ENCODE data around the gene SYT15B. TPM values are rescaled to one million over a fixed set of nuclear protein-coding genes. Genes with fewer than 3 reads are reported as not detected.
A peak's percentile ranks its signal among the peaks of the same experiment; 100 is the strongest.
"Not testable (repeated sequence)": the region's sequence is repeated elsewhere in the genome, so short reads cannot be mapped to it uniquely, and the experiment has no call there.

Gene SYT15B
- total RNA-seq, 1 donor from 2014 or later: 10.9 TPM

- H3K9me3 Mint-ChIP-seq (ENCODE audit: unreplicated experiment); H3K27me3 Mint-ChIP-seq (ENCODE audit: unreplicated experiment); H3K4me3 Mint-ChIP-seq (ENCODE audit: unreplicated experiment); H3K27ac Mint-ChIP-seq (ENCODE audit: unreplicated experiment); H3K36me3 Mint-ChIP-seq (ENCODE audit: unreplicated experiment); H3K4me1 Mint-ChIP-seq (ENCODE audit: unreplicated experiment); DNase-seq (ENCODE audit: extremely low spot score, unreplicated experiment): not testable (repeated sequence)
Measured at GRCh38 chr10:47758855-47759254, 4.5 kb downstream of the SYT15B start.

DNA sequence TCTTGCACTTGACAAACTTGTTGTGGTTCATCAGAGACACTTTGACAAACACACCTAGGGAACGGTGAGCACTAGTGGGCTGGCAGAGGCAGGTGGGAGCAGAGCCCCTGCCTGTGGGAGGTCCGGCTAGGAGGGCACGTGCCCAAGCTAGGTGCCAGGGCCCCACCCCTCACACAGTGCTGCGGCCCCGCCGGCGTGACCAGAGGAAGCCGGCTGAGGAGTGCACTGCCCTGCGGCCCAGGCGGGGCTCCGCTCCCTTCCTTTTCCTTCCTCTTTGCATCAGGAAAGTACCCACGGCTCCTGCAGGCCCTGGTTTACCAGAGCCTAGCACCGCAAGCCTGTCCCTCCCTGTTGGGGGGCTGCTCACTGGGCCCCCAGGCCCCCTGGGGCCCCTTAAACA is 7.2 kb downstream of the SYT15B start:
- not testable (repeated sequence) for H3K27me3 Mint-ChIP-seq (ENCODE audit: unreplicated experiment); DNase-seq (ENCODE audit: extremely low spot score, unreplicated experiment); H3K9me3 Mint-ChIP-seq (ENCODE audit: unreplicated experiment); H3K27ac Mint-ChIP-seq (ENCODE audit: unreplicated experiment); H3K4me3 Mint-ChIP-seq (ENCODE audit: unreplicated experiment); H3K4me1 Mint-ChIP-seq (ENCODE audit: unreplicated experiment); H3K36me3 Mint-ChIP-seq (ENCODE audit: unreplicated experiment)

- not testable (repeated sequence) for DNase-seq (ENCODE audit: extremely low spot score, unreplicated experiment); H3K27ac Mint-ChIP-seq (ENCODE audit: unreplicated experiment); H3K9me3 Mint-ChIP-seq (ENCODE audit: unreplicated experiment); H3K4me1 Mint-ChIP-seq (ENCODE audit: unreplicated experiment); H3K36me3 Mint-ChIP-seq (ENCODE audit: unreplicated experiment); H3K4me3 Mint-ChIP-seq (ENCODE audit: unreplicated experiment); H3K27me3 Mint-ChIP-seq (ENCODE audit: unreplicated experiment)
Measured at GRCh38 chr10:47753871-47754270, 9.5 kb downstream of the SYT15B start.

- not testable (repeated sequence) for H3K4me1 Mint-ChIP-seq (ENCODE audit: unreplicated experiment); H3K27ac Mint-ChIP-seq (ENCODE audit: unreplicated experiment); DNase-seq (ENCODE audit: extremely low spot score, unreplicated experiment); H3K4me3 Mint-ChIP-seq (ENCODE audit: unreplicated experiment); H3K9me3 Mint-ChIP-seq (ENCODE audit: unreplicated experiment); H3K36me3 Mint-ChIP-seq (ENCODE audit: unreplicated experiment); H3K27me3 Mint-ChIP-seq (ENCODE audit: unreplicated experiment)
Measured at GRCh38 chr10:47753176-47753575, 10.2 kb downstream of the SYT15B start.

DNA sequence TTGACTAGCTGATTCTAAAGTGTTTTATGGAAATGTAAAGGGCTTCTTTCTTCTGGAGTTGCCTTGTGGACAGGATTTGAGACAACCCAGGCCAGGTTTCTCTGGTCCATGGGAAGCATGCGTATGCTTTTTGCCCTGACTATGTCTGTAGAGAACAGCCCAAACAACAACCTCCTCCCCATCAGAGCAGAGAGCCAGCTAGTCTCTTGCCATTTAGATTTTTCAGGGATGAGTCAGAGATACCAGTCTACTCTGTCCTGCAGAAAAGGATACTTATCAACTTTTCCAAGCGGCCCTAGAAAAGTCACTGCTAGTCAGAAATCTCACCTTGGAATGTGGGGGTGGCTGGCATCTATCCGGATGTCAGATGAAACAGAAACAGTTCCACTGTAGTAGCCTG is 11.6 kb downstream of the SYT15B start:
- not testable (repeated sequence) for H3K27me3 Mint-ChIP-seq (ENCODE audit: unreplicated experiment); H3K27ac Mint-ChIP-seq (ENCODE audit: unreplicated experiment); H3K9me3 Mint-ChIP-seq (ENCODE audit: unreplicated experiment); DNase-seq (ENCODE audit: extremely low spot score, unreplicated experiment); H3K36me3 Mint-ChIP-seq (ENCODE audit: unreplicated experiment); H3K4me1 Mint-ChIP-seq (ENCODE audit: unreplicated experiment); H3K4me3 Mint-ChIP-seq (ENCODE audit: unreplicated experiment)

GRCh38 chr10:47750360-47750759 is 13.0 kb downstream of the SYT15B start:
- not testable (repeated sequence) for DNase-seq (ENCODE audit: extremely low spot score, unreplicated experiment); H3K36me3 Mint-ChIP-seq (ENCODE audit: unreplicated experiment); H3K27me3 Mint-ChIP-seq (ENCODE audit: unreplicated experiment); H3K9me3 Mint-ChIP-seq (ENCODE audit: unreplicated experiment); H3K4me3 Mint-ChIP-seq (ENCODE audit: unreplicated experiment); H3K27ac Mint-ChIP-seq (ENCODE audit: unreplicated experiment); H3K4me1 Mint-ChIP-seq (ENCODE audit: unreplicated experiment)

GRCh38 chr10:47746780-47747376 is 16.5 kb downstream of the SYT15B start:
- H3K27me3 Mint-ChIP-seq (ENCODE audit: unreplicated experiment); H3K4me1 Mint-ChIP-seq (ENCODE audit: unreplicated experiment); H3K36me3 Mint-ChIP-seq (ENCODE audit: unreplicated experiment); DNase-seq (ENCODE audit: extremely low spot score, unreplicated experiment); H3K4me3 Mint-ChIP-seq (ENCODE audit: unreplicated experiment); H3K9me3 Mint-ChIP-seq (ENCODE audit: unreplicated experiment): not testable (repeated sequence)
- H3K27ac Mint-ChIP-seq (ENCODE audit: unreplicated experiment): peak overlapping the region; percentile 88

DNA sequence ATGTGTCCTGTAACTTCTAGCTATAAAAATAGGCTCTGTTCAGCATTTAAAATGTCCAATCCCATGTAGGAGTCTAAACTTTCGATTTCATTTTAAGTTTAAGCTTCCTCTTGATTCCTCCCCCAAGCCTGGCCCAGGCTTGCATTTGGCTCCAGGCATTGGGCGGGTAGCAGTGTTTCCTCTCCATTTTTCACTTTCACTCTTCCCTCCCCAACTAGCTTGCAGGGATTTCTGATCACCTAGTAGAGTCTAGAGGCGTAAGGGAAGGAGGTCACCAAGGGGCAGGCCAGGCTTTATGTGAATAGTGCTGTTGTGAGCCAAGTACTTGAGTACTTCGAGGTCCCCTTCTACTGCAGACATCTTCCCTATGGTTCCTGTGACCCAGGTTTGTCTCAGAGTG is 18.5 kb downstream of the SYT15B start:
- H3K9me3 Mint-ChIP-seq (ENCODE audit: unreplicated experiment); DNase-seq (ENCODE audit: extremely low spot score, unreplicated experiment); H3K36me3 Mint-ChIP-seq (ENCODE audit: unreplicated experiment); H3K4me1 Mint-ChIP-seq (ENCODE audit: unreplicated experiment); H3K27me3 Mint-ChIP-seq (ENCODE audit: unreplicated experiment); H3K27ac Mint-ChIP-seq (ENCODE audit: unreplicated experiment); H3K4me3 Mint-ChIP-seq (ENCODE audit: unreplicated experiment): not testable (repeated sequence)

GRCh38 chr10:47743611-47744550 is 19.5 kb downstream of the SYT15B start:
- TF ChIP-seq, protein P1, sequence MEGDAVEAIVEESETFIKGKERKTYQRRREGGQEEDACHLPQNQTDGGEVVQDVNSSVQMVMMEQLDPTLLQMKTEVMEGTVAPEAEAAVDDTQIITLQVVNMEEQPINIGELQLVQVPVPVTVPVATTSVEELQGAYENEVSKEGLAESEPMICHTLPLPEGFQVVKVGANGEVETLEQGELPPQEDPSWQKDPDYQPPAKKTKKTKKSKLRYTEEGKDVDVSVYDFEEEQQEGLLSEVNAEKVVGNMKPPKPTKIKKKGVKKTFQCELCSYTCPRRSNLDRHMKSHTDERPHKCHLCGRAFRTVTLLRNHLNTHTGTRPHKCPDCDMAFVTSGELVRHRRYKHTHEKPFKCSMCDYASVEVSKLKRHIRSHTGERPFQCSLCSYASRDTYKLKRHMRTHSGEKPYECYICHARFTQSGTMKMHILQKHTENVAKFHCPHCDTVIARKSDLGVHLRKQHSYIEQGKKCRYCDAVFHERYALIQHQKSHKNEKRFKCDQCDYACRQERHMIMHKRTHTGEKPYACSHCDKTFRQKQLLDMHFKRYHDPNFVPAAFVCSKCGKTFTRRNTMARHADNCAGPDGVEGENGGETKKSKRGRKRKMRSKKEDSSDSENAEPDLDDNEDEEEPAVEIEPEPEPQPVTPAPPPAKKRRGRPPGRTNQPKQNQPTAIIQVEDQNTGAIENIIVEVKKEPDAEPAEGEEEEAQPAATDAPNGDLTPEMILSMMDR (IDR thresholded peaks at IDR 0.05): peak; percentile 25
- Mint-ChIP-seq H3K4me3 (ENCODE audit: unreplicated experiment) (peak overlapping the region; percentile 80), H3K27ac (ENCODE audit: unreplicated experiment) (peak overlapping the region; percentile 78)
- DNase-seq (ENCODE audit: extremely low spot score, unreplicated experiment); H3K9me3 Mint-ChIP-seq (ENCODE audit: unreplicated experiment); H3K27me3 Mint-ChIP-seq (ENCODE audit: unreplicated experiment); H3K4me1 Mint-ChIP-seq (ENCODE audit: unreplicated experiment); H3K36me3 Mint-ChIP-seq (ENCODE audit: unreplicated experiment): not testable (repeated sequence)

DNA sequence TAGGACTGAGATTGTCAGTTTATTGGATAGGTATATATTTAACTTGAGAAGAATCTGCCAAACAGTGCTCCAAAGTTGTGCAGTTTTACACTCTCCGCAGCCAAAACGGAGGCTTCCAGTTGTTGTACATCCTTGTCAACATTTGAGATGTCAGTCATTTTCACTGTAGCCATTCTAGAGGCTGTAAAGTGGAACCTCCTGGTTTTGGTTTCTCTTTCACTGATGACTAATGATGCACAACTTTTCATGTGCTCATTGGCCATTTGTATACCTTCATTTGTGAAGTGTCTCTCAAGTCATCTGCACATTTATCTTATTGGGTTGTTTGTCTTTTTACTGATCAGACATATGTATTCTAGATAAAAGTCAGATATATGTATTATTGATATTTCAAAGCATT is 22.5 kb downstream of the SYT15B start:
- H3K27me3 Mint-ChIP-seq (ENCODE audit: unreplicated experiment); H3K9me3 Mint-ChIP-seq (ENCODE audit: unreplicated experiment); H3K4me3 Mint-ChIP-seq (ENCODE audit: unreplicated experiment); H3K27ac Mint-ChIP-seq (ENCODE audit: unreplicated experiment); DNase-seq (ENCODE audit: extremely low spot score, unreplicated experiment); H3K4me1 Mint-ChIP-seq (ENCODE audit: unreplicated experiment); H3K36me3 Mint-ChIP-seq (ENCODE audit: unreplicated experiment): not testable (repeated sequence)

- not testable (repeated sequence) for H3K27ac Mint-ChIP-seq (ENCODE audit: unreplicated experiment); H3K9me3 Mint-ChIP-seq (ENCODE audit: unreplicated experiment); H3K36me3 Mint-ChIP-seq (ENCODE audit: unreplicated experiment); H3K4me3 Mint-ChIP-seq (ENCODE audit: unreplicated experiment); H3K4me1 Mint-ChIP-seq (ENCODE audit: unreplicated experiment); DNase-seq (ENCODE audit: extremely low spot score, unreplicated experiment); H3K27me3 Mint-ChIP-seq (ENCODE audit: unreplicated experiment)
Measured at GRCh38 chr10:47730911-47731310, 32.5 kb downstream of the SYT15B start.

Measured in osteocyte (in vitro differentiated cells).